Iris pigment epithelial cell (primary cell): Measurements from ENCODE around the gene CTIF.

Experiments
- DNase-seq: peaks from one replicate; pipeline ENCODE4 v3.0.0-alpha.2; 2011; ENCODE audit warnings: low read depth

CTIF gene

DNA sequence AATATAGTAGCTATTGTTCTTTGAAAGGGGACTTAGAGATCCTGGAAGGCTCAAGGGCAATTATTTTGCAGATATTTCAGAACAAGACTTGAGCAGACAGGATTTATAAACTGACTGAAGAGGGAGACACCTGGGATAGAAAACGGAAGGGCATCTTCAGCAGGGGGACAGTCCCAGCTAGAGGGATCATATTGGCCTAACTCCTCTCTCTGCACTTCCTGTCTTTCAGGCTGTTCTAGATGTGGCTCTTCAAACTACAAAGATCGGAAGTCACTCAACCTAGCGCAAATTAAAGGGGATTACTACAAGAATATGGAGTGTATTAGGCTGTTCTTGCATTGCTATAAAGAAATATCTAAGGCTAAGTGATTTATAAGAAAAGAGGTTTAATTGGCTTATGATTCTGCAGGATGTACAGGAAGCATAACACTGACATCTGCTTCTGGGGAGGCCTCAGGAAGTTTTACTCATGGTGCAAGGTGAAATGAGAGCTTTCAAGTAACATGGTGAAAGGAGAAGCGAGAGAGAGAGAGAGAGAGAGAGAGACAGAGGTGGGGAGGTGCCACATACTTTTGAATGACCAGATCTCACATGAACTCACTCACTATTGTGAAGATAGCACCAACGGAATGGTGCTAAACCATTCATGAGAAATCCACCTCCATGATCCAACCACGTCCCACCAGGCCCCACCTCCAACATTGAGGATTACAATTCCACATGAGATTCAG, 5.3 kb upstream of the CTIF start:
- DNase-seq, result no peak

DNA sequence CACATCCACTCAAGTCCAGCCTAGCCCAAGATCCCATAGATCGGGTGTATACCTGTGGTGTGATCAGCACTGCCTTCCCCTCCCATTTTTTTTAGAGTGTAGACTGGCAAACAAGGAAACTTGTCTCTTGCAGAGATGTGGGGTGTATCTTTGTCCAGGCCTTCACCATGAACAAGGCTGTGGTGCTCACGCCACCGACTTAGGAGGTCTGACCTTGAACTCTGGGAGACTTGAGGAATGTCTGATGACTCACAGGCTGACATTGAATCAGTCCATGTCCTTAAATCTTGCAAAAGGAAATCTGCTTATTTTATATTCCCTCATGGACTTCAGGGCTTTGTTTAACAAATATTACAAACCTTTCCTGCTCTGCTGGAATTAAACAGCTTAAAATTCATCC, 4.5 kb upstream of the CTIF start:
- peak; percentile 81 for DNase-seq

DNA sequence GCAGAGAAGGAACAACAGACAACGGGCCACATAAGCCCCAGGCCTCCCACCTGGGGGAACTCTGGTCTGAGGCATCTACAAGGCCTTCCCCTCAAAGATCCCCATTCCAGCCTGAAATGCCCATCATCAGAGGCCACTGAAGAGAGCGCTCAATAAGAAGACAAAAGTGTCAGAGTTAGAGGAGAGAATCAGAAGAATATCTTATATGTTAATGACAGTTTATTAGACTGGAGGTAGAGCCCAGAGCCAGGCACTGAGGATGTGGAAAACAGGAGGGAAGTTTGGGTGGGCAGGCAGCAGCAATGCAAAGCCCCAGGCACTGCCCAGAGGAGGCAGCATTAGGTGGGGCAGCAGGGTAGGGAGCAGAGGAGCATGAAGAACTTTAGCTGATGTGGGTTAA, 2.9 kb upstream of the CTIF start:
- DNase-seq, result no peak

DNA sequence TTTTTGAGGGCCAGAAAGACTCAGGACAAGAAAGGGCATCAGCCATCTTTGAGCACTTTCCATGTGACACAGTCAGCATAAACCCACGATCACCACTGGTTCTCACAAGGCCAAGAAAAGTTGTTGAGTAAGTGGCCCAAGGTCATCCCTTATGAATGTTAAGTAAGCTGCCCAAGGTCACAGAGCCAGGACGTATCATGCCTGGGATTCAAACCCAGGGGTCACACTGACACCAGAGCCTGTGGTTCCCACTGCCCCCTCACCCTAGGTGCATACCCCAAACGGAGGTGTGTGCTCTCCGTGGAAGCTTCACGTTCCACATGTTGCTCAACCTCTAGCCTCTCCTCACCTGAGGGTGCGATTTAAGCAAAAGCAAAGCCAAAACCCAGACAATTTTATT, 2.3 kb upstream of the CTIF start:
- no peak for DNase-seq

DNA sequence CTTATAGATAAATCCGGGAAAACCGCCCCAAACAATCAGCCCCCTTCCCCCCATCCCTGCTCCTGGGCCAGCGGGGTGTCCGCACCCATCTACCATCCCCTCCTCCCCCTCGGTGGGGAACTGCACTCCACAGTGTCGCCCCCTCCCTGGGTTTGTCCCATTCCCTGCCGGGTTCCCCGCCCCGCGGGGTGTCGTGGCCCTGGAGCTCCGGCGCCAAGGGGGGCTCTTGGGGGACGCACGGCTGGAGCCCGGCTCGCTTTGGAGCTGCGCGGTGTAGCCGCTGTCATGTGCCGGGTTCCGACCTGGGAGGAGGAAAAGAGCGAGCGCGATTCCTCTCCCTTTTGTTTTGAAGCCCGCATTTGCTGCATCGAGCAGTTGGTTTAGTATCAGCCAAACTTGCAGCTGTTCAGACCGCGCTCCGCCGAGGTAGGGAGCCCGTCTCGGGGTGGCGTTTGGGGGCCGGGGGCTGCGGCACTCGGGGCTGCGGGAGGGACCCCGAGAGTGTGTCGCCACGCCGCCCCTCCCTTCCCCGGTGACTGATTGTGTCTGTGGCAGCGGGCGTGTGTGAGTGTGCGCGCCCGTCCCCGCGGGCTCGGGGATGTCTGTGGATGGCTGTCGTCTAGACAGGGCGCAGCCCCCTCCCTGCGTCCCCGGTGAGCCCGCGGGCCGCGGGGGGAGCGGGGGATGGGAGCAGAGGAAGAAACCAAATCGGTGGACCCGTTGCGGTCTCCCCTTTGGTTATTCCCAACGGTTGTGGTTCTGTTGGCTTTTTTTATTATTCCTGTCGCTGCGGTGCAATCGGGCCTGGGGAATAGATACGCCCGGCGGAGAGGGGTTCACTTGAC, 797 bp downstream of the CTIF start:
- peak; percentile 76 for DNase-seq

DNA sequence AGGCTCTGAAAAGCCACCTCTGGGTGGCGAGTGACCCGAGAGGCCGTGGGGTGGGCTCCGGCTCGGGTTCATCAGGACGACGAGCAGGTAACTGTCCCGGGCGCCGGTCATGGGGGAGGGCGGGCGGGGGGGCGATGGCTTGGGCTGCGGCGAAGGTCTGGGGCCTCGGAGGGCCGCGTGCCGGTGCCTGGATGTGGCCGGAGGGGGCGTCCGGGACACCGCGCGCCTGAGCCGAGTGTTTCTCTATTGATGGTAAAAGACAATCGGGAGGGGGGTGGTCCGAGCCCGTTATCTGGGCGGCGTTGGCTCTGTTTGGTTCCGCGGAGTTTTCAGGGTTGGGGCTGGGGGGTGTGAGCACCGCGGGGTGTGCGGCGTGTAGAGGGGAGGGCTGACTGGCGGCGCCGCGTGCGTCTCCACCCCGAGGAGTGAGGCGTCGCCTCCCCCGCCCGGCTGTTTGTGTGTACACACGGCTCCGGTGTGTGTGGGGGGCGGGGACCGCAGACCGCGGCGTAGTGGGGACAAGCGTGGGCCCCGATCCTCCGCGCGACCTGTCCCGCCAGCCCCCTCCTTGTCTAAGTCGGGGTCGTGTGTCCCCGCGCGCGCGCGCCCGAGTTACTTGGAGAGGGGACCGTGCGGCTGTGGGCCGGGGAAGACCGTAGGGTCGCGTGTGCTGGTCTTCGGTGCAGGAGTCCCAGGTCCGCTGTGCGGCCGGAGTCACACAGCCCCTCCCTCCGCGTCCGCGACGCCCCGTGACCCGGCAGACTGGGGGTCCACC, 1.6 kb downstream of the CTIF start:
- peak; percentile 79 for DNase-seq

DNA sequence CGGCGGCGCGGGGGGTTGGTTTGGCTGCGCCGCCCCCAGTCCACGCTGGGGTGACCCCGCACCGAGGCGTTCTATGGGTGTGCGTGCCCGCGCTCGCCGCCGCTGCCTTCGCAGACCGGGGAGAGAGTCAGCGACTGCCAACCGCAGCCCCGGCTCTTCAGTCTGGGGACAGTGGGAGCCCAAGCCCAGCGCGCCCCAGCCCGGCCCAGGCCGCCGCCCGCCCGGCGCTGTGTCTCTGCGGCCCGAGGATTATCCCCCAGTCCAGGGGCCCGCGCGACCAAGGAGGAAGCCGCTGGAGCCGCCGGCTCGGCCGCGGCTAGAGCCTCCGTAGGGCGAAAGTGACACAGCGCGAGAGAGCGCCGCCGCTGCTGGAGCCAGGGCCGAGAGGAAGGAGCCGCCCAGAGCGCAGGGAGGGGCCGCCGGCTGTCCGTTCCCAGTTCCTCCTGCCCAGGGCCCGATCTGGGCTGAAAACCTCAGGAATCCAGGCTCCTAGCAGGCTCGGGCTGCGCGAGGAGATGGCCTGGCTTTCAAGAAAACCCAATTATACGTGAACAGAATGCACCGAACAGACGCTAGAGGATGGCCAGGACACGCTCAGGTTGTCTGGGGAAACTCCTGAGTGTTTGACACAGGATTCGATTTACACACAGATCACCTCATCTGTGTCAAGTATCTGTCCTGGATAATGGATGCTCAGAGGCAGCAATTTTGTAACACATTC, 2.4 kb downstream of the CTIF start:
- peak; percentile 84 for DNase-seq

DNA sequence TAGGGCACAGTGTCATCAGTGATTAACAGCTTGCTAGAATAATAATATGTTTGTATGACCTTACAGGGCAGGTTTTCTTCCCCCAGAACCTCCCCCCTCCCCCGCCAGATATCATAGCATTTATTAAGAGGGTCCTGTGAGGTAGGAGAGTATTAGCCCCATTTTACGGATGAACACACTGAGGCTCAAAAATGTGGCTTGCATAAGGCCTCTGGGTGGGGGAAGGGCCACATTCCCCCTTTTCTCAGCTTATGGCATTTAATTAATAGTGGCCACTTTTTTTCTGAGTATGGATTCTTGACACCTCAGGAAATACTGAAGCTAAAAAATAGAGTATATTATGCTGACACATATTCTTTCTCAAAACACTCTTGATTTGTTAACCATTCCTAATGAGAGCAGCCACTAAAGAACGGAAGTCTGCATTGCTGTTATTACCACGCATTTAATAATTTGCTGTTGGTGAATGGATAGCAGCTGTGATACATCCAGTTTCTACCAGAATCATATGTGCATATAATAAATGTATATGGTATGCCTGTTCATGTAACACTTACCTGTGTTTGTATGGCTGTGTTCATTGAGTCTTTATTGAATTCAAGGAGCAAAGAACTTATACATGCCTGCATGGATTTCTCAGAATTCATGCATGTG, 3.0 kb downstream of the CTIF start:
- no peak for DNase-seq

DNA sequence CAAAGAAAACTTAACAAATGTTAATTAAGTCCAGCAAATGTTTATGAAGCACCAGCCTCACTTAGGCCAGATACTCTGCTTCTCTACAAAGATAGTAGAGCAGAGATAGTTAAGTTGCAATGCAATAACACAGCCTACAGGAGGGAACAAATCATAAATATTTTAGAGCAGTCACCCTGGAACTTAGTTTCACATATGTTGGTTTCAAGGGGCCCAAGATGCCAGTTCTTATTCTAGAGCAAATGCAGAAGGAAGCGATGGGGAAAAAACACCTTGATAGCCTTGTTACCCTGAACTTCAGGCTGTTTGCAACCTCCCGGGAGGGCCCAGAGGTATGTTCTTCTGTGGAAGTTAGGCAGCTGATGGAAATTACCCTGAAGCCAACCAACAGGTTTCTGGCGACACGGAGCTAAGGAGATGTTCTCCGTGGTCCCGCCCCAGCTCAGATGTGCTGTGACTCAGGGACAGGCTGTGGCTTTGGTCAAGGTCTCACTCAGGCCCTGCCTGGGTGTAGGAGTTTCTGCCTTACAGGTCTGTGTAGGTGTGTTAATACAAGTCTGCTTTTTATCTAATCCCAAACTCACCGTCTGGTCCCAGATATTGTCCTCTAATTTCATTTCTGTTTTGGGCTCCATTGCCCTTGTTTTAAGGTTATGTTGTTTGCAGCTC, 3.8 kb downstream of the CTIF start:
- no peak for DNase-seq

DNA sequence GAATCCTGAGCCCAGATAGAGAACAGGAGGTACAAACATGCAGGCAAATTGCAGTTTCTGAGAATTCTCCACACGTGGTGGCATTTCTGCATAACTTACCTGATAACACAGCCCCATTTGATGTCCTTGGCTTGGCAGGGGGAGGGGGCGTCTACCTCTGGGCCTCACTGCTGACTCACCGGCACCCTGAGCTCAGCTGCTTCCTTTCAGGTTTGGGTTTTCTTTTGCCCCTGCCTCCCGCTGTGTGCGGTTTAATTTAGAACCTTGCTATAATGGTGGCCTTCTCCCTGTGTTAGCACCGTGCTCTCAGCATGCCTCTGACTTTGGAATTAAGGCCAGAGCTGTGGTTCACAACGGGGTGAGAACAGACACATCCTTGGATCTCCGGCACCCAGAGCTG, 4.4 kb downstream of the CTIF start:
- peak; percentile 23 for DNase-seq

DNA sequence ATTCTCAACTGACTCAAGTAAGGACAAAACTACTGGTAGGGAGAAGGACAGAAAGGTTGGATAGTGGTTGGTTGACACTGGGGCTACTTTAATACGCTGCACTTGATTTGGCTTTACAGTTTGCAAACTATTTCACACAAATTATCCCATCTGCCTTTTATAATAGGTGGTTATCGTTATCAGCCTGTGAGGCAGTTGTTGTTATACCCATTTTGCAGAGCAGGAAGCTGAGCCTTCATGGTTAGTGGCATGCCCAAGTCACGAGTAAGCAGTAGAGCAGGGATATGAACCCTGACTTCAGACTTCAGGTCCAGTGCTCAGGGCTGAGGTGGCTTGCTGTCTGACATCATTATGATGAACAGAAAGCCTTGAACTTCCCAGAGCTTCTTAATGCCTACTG, 5.3 kb downstream of the CTIF start:
- no peak for DNase-seq

DNA sequence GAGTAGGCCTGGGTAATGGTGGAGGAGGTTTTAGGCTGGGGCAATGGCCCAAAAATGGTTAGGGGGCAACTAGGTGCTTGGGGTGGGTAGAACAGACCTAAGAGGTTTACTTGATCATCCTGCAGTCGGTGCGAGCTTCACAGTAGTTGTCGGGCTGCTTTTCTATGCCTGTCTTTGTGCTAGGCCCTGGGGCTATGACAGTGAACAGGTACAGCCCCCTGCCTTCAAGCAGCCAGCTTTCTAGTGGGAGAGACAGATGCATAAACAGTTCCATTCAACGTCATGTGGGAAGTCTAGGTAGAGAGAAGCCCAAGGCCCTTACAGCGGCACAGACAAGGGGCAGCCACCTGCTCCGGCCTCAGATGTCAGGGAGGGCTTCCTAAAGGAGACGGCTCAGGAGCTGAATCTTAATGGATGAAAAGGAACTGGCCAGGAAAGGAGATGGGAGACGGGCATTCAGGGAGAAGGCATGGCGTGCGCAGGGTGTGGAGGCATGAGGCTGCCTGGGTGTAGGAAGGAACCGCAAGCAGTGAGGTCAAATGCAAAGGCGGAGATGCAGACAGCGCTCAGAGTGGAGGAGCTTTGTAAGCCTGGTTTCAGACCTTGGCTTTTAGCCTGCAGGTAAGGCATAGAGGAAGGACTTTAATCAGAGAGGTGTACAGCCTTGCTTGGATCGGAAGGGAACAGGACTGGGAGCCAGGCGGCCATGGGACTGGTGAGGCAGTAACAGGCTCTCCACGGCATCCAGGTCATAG, 6.0 kb downstream of the CTIF start:
- DNase-seq, result no peak

DNA sequence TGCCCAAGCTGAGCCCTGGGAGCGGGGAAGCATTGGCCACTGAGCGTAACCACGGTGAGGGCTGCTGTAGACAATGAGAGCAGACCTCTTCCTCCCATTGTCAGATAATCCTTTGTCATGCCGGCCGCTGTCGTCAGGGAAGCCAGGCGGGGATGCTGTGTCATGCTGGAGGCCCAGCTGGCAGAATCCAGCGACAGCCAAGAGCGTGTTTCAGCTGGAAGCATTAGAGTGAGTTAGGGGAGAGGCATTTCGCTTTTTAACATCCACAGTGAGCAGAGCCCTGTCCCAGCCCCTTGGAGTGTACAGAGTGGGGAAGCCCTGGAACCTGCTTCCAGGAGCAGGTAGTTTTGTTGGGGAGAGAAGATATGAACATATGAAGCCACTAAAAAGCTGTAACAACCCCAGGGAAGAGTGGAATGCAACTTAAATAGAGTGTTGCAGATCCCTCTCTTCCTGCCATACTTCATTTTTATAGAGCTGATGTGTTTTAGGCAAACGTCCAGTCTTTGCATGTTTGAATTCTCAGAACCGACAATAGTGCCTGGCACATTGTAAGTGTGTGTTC, 7.0 kb downstream of the CTIF start:
- DNase-seq, result peak; percentile 64

DNA sequence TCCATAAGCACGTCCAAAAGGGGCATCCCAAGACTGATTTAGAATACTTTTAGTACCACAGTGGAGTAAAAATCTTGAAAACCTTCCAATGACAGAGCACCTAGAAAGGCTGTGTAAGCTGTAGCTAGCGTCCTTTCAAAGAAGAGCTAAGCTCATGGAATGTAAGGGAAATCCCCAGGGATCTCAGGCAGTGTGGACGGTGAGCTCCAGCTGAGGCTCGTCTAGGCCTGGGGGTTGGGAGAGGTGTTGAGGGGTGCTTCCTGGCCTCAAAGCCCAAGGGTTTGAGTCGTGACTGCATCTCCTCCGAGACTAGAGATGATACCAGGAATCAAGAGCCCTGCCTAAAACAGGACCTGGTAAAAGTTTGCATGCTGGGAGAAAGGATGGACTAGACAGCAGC, 7.6 kb downstream of the CTIF start:
- peak; percentile 76 for DNase-seq

DNA sequence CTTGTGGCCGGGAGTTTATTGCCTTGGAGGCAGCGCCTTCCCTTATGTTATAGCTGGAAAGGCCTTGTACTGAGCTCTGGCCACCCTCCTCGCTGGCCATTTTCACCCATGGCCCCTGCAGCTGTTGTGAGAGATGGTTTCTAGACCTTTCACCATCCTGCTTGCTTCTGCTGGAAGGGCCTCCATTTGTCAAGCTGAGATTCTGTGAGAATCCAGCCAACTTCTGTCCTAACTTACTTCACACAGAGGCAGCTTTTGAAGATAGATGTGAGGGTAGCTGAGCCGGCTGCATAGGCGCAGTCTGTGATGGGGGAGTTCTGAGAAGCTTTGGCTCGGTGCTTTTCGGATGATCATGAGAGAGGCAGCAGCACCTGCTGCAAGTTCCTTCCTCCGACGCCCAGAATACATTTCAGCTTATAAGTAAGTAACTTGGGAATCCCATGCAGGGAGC, 8.7 kb downstream of the CTIF start:
- DNase-seq, result no peak

DNA sequence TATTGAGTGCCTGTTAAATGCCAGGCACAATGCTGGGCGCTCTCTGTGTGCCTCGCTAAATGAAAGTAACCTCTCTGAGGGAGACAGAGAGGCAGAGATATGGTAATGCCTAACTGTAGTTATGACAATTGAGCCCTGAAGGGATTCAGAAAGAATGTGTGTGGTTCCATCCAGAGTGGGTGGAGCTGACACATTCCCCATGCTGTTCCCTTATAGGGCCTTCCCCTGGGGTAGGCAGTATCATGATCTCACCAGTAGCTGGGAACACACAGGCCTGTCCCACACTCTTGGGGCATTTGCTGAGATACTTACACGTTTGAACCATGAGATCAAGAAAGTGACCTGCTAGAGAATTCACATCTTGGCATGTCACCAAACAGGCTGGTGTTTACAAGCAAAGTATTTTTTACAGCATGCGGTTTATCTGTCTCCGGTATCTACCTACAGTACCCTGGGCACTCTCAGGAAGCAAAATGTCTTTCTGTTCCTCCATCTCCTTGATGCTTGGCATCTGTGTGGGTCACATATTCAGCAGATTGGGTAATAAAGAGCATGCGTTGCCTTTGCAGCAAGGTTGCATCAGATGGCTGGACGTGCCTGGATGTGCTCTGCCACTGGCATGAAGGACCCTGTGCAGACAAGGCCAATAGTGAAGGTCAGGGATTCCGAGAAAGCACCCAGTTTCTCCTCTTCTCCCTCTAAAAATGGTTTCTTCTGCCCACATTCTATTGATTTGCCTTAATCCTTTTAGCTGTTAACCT, 9.4 kb downstream of the CTIF start:
- peak; percentile 91 for DNase-seq

DNA sequence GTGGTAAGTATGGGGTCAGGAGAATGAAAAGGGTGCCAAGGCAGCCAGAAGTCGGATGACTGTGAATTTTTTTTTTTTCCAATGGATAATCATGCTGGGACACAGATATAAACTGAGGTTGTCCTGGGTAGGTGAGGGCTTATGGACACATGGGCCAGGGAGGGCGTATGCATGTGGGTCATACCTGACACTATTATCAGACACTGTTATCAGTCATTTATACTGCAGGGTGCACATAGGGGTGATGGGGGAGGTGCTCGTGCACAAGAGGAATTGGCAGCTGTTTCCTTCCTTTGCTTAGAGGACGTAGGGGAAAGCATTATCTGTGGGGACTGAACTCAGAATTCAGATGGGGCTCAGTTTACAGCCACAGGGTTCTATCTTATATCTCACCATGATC, 10.1 kb downstream of the CTIF start:
- DNase-seq, result no peak

DNA sequence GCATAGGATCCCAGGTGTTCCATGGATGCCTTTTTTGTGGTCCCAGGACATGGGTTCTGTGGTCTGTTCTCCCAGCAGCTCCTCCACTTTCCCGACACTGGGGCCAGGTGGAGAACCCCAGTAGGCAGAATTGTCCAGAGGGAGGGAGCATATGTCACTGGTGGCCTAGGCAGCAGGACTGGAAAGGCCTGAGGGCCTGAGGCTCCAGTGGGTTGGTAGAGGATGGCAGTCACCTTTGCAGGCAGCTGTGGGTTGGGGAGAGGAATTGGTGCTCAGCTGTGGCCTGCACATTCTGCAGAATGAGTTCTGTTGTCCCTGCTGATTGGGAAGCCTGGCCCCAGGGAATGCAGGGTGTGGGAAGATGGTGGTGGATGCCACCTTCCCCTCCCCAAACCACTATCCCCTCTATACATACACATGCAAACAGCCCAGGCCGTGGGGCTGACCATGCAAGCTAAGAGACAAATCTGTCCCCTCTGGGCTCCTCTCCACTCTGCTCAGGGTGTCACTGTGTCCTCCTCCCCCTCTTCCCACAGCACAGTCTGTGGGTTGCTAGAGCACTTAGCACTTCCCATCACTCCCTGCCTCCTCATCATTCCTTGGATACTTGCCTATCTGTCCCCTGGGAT, 11.4 kb downstream of the CTIF start:
- no peak for DNase-seq

DNA sequence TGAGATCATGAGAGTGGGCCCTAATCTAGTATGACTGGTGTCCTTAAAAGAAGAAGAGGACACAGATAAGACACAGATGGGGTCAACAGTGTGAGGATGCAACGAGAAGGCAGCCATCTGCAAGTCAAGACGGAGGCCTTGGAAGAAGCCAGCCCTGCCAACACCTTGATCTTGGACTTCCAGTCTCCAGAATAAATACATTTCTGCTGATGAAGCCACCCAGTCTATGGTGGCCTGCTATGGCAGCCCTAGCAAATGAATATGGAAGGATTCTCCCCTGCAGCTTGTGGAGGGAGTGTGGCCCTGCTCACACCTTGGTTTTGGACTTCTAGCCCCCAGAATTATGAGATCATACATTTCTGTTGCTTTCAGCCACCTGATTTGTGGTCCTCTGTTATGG, 12.3 kb downstream of the CTIF start:
- no peak for DNase-seq
